Omental fat pad (tissue), 4 donors: ENCODE results near the gene ARHGAP26. TPM values are rescaled to one million over a fixed set of nuclear protein-coding genes. Genes with fewer than 3 reads are reported as not detected.

Experiments
- ATAC-seq: fragments of 150-250 bp; one replicate; pipeline ENCODE4 v1.9.1; 2016; ENCODE audit warnings: mild to moderate bottlenecking, moderate library complexity; ENCODE audit not compliant: low FRiP score
- DNase-seq: peaks from one replicate; pipeline ENCODE4 v3.0.0-alpha.2; 2019; ENCODE audit warnings: low spot score
- CTCF ChIP-seq, 3 donors: fragments of 450-650 bp; IDR thresholded peaks; one replicate each; pipeline ENCODE4 v1.5.1; 2016 to 2017; ENCODE audit warnings: antibody characterized with exemption in 3 of 3, mild to moderate bottlenecking in 3 of 3, moderate library complexity in 2 of 3
- total RNA-seq, 4 donors: library from RNA; depleted of rRNA; stranded (reverse); fragments of >200 nt; gene quantifications; one replicate each; pipeline ENCODE4 v1.1.0, GENCODE V29; 2016

Gene ARHGAP26
- total RNA-seq, 4 donors from 2014 or later: 40.4 to 134 (median 63.6) TPM

- DNase-seq (no peak), ATAC-seq (peak; percentile 77)
- no peak for TF ChIP-seq CTCF (IDR thresholded peaks at IDR 0.05)
Observed at GRCh38 chr5:142726188-142726731, 43.9 kb upstream of the ARHGAP26 start.

GRCh38 chr5:142727735-142728047 lies 42.5 kb upstream of the ARHGAP26 start:
- TF ChIP-seq CTCF (IDR thresholded peaks at IDR 0.05): no peak
- DNase-seq (no peak), ATAC-seq (no peak)

- ATAC-seq (no peak), DNase-seq (no peak)
- TF ChIP-seq CTCF (IDR thresholded peaks at IDR 0.05): no peak
Observed at GRCh38 chr5:142735323-142736246, 34.6 kb upstream of the ARHGAP26 start.

- TF ChIP-seq CTCF (IDR thresholded peaks at IDR 0.05): no peak
- DNase-seq (no peak), ATAC-seq (no peak)
Observed at GRCh38 chr5:142736247-142736632, 33.9 kb upstream of the ARHGAP26 start.

GRCh38 chr5:142737179-142737578 lies 33.0 kb upstream of the ARHGAP26 start:
- no peak for ATAC-seq
- no peak for DNase-seq
- TF ChIP-seq CTCF (IDR thresholded peaks at IDR 0.05): no peak

GRCh38 chr5:142740474-142741242 lies 29.5 kb upstream of the ARHGAP26 start:
- ATAC-seq (no peak), DNase-seq (no peak)

More at GRCh38 chr5:142740474-142741242, 29.5 kb upstream of the ARHGAP26 start:
- no peak for TF ChIP-seq CTCF (IDR thresholded peaks at IDR 0.05)
